Liver (tissue), 9 donors: ENCODE data around the gene IDE. TPM values are rescaled to one million over a fixed set of nuclear protein-coding genes. Genes with fewer than 3 reads are reported as not detected.

Experiments
- DNase-seq: peaks from one replicate; pipeline ENCODE4 v3.0.0-alpha.2; 2017; ENCODE audit warnings: low spot score
- H3K27ac ChIP-seq, 2 donors: one replicate each; pipeline ENCODE4 v1.7.0; 2013; ENCODE audit warnings: inconsistent platforms in 2 of 2, low read length in 2 of 2, control low read depth in 1 of 2, low read depth in 1 of 2, mild to moderate bottlenecking in 1 of 2
- H3K27me3 ChIP-seq, 4 donors: one replicate each; pipeline versions ENCODE4 v1.6.1 to v1.7.0; 2013; ENCODE audit warnings: low read length in 3 of 4, inconsistent platforms in 1 of 4, mild to moderate bottlenecking in 1 of 4, moderate library complexity in 1 of 4; ENCODE audit not compliant: control insufficient read depth in 4 of 4, insufficient read depth in 4 of 4
- H3K36me3 ChIP-seq, 4 donors: one replicate each; pipeline versions ENCODE4 v1.6.1 to v1.7.0; 2013; ENCODE audit warnings: low read length in 3 of 4, mild to moderate bottlenecking in 3 of 4, low read depth in 1 of 4, moderate library complexity in 1 of 4; ENCODE audit not compliant: control insufficient read depth in 4 of 4, insufficient read depth in 3 of 4
- H3K4me1 ChIP-seq, 4 donors: one replicate each; pipeline versions ENCODE4 v1.6.1 to v1.7.0; 2013; ENCODE audit warnings: low read length in 3 of 4, mild to moderate bottlenecking in 3 of 4, moderate library complexity in 1 of 4; ENCODE audit not compliant: control insufficient read depth in 4 of 4, insufficient read depth in 4 of 4
- H3K4me3 ChIP-seq, 3 donors: one replicate each; pipeline versions ENCODE4 v1.6.1 to v1.7.0; 2013; ENCODE audit warnings: low read length in 3 of 3, control low read depth in 1 of 3, low read depth in 1 of 3, mild to moderate bottlenecking in 1 of 3
- H3K9ac ChIP-seq, 2 donors: one replicate each; pipeline ENCODE4 v1.7.0; 2013; ENCODE audit warnings: low read length in 2 of 2, mild to moderate bottlenecking in 2 of 2, moderate library complexity in 2 of 2, control low read depth in 1 of 2, low read depth in 1 of 2
- H3K9me3 ChIP-seq, 4 donors: one replicate each; pipeline versions ENCODE4 v1.6.1 to v1.7.0; 2013; ENCODE audit warnings: low read length in 3 of 4; ENCODE audit not compliant: control insufficient read depth in 4 of 4
- EGR1 ChIP-seq, 2 donors: IDR thresholded peaks; 2 replicates each; pipeline ENCODE4 v1.6.1; 2016 to 2018; ENCODE audit warnings: antibody characterized with exemption in 2 of 2, low read depth in 2 of 2
- FOXA1 ChIP-seq: IDR thresholded peaks from 2 replicates; pipeline ENCODE4 v1.6.1; 2016; ENCODE audit warnings: antibody characterized with exemption
- FOXA2 ChIP-seq: IDR thresholded peaks from 2 replicates; pipeline ENCODE4 v1.6.1; 2016; ENCODE audit warnings: antibody characterized with exemption
- GABPA ChIP-seq, 2 donors: IDR thresholded peaks in 1 of 2; conservative IDR thresholded peaks in 1 of 2; 2 replicates each; pipeline ENCODE4 v1.6.1; 2016; ENCODE audit warnings: antibody characterized with exemption in 2 of 2, mild to moderate bottlenecking in 1 of 2, moderate library complexity in 1 of 2
- HNF4A ChIP-seq, 2 donors: conservative IDR thresholded peaks; 2 replicates each; pipeline ENCODE4 v1.6.1; 2016; ENCODE audit warnings: antibody characterized with exemption in 2 of 2, mild to moderate bottlenecking in 2 of 2
- HNF4G ChIP-seq: IDR thresholded peaks from 2 replicates; pipeline ENCODE4 v1.6.1; 2016; ENCODE audit warnings: antibody characterized with exemption
- JUND ChIP-seq, 2 donors: IDR thresholded peaks; 2 replicates each; pipeline ENCODE4 v1.6.1; 2016; ENCODE audit warnings: antibody characterized with exemption in 2 of 2
- NR2F2 ChIP-seq: IDR thresholded peaks from 2 replicates; pipeline ENCODE4 v1.6.1; 2016; ENCODE audit warnings: antibody characterized with exemption
- RAD21 ChIP-seq, 2 donors: IDR thresholded peaks; 2 replicates each; pipeline ENCODE4 v1.6.1; 2016; ENCODE audit warnings: antibody characterized with exemption in 2 of 2, mild to moderate bottlenecking in 2 of 2
- RXRA ChIP-seq, 2 donors: IDR thresholded peaks; 2 replicates each; pipeline ENCODE4 v1.6.1; 2017 to 2018; ENCODE audit warnings: antibody characterized with exemption in 2 of 2, mild to moderate bottlenecking in 1 of 2
- SP1 ChIP-seq: IDR thresholded peaks from 2 replicates; pipeline ENCODE4 v1.6.1; 2018; ENCODE audit warnings: antibody characterized with exemption, mild to moderate bottlenecking
- TAF1 ChIP-seq: conservative IDR thresholded peaks from 2 replicates; pipeline ENCODE4 v1.6.1; 2016; ENCODE audit warnings: antibody characterized with exemption, mild to moderate bottlenecking
- YY1 ChIP-seq: IDR thresholded peaks from 2 replicates; pipeline ENCODE4 v1.6.1; 2016; ENCODE audit warnings: antibody characterized with exemption, mild to moderate bottlenecking
- WGBS: extraction: QIAGEN DNeasy Blood & Tissue Kit; methylation state at CpG from one replicate; pipeline ENCODE4 v1.1.7; 2013; 5-methylcytosine and 5-hydroxymethylcytosine counted together
- polyA plus RNA-seq, 2 donors: library from polyadenylated mRNA; stranded (reverse) in 1 of 2; unstranded in 1 of 2; fragments of 200-250 nt in 1 of 2; fragments of >200 nt in 1 of 2; fragmentation: Nextera tagmentation in 1 of 2; extraction: Ambion mirVana in 1 of 2; gene quantifications; one replicate each; pipeline versions ENCODE4 v1.2.1 to v1.2.3, GENCODE V29; 2013 to 2015
- total RNA-seq, 2 donors: library from RNA; depleted of rRNA; stranded (reverse); fragments of >200 nt; gene quantifications; one replicate each; pipeline ENCODE4 v1.2.3, GENCODE V29; 2014
- TF ChIP-seq, protein P1 (sequence below): IDR thresholded peaks from 2 replicates; pipeline ENCODE4 v1.6.1; 2016; ENCODE audit warnings: antibody characterized with exemption
- TF ChIP-seq, protein P2 (sequence below): fragments of 150-350 bp; IDR thresholded peaks from 2 replicates; pipeline ENCODE4 v1.5.1; 2017; ENCODE audit warnings: improper control_type of control experiment, low read depth, low read length; ENCODE audit not compliant: missing input control
- TF ChIP-seq, protein P3 (sequence below): IDR thresholded peaks from 2 replicates; pipeline ENCODE4 v1.6.1; 2016; ENCODE audit warnings: antibody characterized with exemption
- TF ChIP-seq, protein P4 (sequence below): IDR thresholded peaks from 2 replicates; pipeline ENCODE4 v1.6.1; 2016; ENCODE audit warnings: antibody characterized with exemption, mild to moderate bottlenecking
- TF ChIP-seq, protein P5 (sequence below): IDR thresholded peaks from 2 replicates; pipeline ENCODE4 v1.6.1; 2016; ENCODE audit warnings: antibody characterized with exemption
- donor health status: healthy.
- donor health status: healthy.
- donor health status: healthy.
- donor health status: healthy.
- donor health status: healthy.

IDE gene
- total and polyA plus RNA-seq, 4 donors, result 9.4 to 31.3 (median 15.3) TPM

DNA sequence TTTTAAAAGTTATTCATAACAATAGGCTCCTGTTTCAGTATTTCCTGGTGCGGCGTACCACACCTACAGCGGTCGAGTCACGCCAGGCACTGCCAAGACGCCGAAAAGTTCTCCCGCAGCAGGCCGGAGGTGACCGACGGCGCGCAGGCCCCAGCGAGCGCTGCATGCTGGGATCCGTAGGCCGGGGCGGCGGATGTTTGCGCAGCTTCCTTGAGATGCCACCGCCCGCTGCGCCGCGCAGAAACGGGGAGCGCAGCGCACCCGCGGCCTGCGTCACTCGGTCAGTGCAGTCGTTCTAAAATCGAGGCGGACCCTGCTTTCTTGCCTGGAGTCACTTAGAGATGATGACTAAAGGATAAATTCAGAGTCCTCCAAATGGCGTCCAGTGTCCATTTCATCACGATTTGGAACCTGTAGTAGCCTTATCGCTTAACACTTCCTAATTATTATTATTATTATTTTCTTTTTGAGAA lies 17.7 kb upstream of the IDE start:
- no peaks in the 10 kb centered on the region for H3K9me3 ChIP-seq
- peak overlapping the region; percentile 76 to 85 for H3K27ac ChIP-seq
- H3K27me3 ChIP-seq, result no peaks in the 10 kb centered on the region
- no peaks in the 10 kb centered on the region for H3K36me3 ChIP-seq
- H3K4me3 ChIP-seq, result peak overlapping the region; percentile 49 to 90 (median 73)
- DNase-seq, result peak; percentile 86
- peak overlapping the region; percentile 53 to 76 for H3K9ac ChIP-seq
- TF ChIP-seq, protein P1, sequence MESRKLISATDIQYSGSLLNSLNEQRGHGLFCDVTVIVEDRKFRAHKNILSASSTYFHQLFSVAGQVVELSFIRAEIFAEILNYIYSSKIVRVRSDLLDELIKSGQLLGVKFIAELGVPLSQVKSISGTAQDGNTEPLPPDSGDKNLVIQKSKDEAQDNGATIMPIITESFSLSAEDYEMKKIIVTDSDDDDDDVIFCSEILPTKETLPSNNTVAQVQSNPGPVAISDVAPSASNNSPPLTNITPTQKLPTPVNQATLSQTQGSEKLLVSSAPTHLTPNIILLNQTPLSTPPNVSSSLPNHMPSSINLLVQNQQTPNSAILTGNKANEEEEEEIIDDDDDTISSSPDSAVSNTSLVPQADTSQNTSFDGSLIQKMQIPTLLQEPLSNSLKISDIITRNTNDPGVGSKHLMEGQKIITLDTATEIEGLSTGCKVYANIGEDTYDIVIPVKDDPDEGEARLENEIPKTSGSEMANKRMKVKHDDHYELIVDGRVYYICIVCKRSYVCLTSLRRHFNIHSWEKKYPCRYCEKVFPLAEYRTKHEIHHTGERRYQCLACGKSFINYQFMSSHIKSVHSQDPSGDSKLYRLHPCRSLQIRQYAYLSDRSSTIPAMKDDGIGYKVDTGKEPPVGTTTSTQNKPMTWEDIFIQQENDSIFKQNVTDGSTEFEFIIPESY, result no peak
- TF ChIP-seq, protein P2, sequence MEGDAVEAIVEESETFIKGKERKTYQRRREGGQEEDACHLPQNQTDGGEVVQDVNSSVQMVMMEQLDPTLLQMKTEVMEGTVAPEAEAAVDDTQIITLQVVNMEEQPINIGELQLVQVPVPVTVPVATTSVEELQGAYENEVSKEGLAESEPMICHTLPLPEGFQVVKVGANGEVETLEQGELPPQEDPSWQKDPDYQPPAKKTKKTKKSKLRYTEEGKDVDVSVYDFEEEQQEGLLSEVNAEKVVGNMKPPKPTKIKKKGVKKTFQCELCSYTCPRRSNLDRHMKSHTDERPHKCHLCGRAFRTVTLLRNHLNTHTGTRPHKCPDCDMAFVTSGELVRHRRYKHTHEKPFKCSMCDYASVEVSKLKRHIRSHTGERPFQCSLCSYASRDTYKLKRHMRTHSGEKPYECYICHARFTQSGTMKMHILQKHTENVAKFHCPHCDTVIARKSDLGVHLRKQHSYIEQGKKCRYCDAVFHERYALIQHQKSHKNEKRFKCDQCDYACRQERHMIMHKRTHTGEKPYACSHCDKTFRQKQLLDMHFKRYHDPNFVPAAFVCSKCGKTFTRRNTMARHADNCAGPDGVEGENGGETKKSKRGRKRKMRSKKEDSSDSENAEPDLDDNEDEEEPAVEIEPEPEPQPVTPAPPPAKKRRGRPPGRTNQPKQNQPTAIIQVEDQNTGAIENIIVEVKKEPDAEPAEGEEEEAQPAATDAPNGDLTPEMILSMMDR, result no peak
- TF ChIP-seq, protein P3, sequence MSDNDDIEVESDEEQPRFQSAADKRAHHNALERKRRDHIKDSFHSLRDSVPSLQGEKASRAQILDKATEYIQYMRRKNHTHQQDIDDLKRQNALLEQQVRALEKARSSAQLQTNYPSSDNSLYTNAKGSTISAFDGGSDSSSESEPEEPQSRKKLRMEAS, result peak; percentile 24
- TF ChIP-seq EGR1 (IDR thresholded peaks at IDR 0.05; ENCODE audit: low read depth in 2 of 2) (no peak), HNF4A (conservative IDR thresholded peaks at IDR 0.05) (peak in 1 of 2 donors; percentile 22), RXRA (IDR thresholded peaks at IDR 0.05) (peak; percentile 25 to 44), YY1 (peak; percentile 94), FOXA1 (no peak), FOXA2 (no peak), HNF4G (no peak), RAD21 (IDR thresholded peaks at IDR 0.05) (peak in 1 of 2 donors; percentile 40), GABPA (IDR thresholded peaks at IDR 0.05 in 1 of 2, conservative IDR thresholded peaks at IDR 0.05 in 1 of 2) (peak in 1 of 2 donors; percentile 80), TAF1 (peak; percentile 56), JUND (IDR thresholded peaks at IDR 0.05) (no peak), NR2F2 (no peak), SP1 (peak; percentile 46)
- TF ChIP-seq, protein P4, sequence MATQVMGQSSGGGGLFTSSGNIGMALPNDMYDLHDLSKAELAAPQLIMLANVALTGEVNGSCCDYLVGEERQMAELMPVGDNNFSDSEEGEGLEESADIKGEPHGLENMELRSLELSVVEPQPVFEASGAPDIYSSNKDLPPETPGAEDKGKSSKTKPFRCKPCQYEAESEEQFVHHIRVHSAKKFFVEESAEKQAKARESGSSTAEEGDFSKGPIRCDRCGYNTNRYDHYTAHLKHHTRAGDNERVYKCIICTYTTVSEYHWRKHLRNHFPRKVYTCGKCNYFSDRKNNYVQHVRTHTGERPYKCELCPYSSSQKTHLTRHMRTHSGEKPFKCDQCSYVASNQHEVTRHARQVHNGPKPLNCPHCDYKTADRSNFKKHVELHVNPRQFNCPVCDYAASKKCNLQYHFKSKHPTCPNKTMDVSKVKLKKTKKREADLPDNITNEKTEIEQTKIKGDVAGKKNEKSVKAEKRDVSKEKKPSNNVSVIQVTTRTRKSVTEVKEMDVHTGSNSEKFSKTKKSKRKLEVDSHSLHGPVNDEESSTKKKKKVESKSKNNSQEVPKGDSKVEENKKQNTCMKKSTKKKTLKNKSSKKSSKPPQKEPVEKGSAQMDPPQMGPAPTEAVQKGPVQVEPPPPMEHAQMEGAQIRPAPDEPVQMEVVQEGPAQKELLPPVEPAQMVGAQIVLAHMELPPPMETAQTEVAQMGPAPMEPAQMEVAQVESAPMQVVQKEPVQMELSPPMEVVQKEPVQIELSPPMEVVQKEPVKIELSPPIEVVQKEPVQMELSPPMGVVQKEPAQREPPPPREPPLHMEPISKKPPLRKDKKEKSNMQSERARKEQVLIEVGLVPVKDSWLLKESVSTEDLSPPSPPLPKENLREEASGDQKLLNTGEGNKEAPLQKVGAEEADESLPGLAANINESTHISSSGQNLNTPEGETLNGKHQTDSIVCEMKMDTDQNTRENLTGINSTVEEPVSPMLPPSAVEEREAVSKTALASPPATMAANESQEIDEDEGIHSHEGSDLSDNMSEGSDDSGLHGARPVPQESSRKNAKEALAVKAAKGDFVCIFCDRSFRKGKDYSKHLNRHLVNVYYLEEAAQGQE, result peak; percentile 66
- TF ChIP-seq, protein P5, sequence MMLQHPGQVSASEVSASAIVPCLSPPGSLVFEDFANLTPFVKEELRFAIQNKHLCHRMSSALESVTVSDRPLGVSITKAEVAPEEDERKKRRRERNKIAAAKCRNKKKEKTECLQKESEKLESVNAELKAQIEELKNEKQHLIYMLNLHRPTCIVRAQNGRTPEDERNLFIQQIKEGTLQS, result peak; percentile 34
- under 1% methylated on average over 38 of the region's 38 CpGs for whole genome bisulfite sequencing
- peaks cover 2 to 21% (median 11%) of the 10 kb centered on the region in 4 donors for H3K4me1 ChIP-seq
